Lung (tissue), 12 donors: ENCODE measurements around the gene CCDC73. TPM values are rescaled to one million over a fixed set of nuclear protein-coding genes. Genes with fewer than 3 reads are reported as not detected.

ENCODE experiments used
- ATAC-seq: fragments of 200-7000 bp; cut with Tn5 transposase; one replicate; pipeline ENCODE4 v1.9.1; 2020; ENCODE audit warnings: moderate number of reproducible peaks; ENCODE audit not compliant: insufficient read depth, low FRiP score
- DNase-seq, 3 donors: peaks; one replicate each; pipeline ENCODE4 v3.0.0-alpha.2; 2013 to 2017
- H3K27ac ChIP-seq, 2 donors: one replicate each; pipeline ENCODE4 v1.5.1; 2013; ENCODE audit warnings: mild to moderate bottlenecking in 2 of 2, moderate library complexity in 2 of 2, control low read depth in 1 of 2, inconsistent platforms in 1 of 2, low read depth in 1 of 2, low read length in 1 of 2
- H3K27me3 ChIP-seq, 3 donors: one replicate each; pipeline ENCODE4 v1.5.1; 2013; ENCODE audit warnings: low read length in 2 of 3; ENCODE audit not compliant: control insufficient read depth in 3 of 3, insufficient read depth in 3 of 3
- H3K36me3 ChIP-seq, 4 donors: one replicate each; pipeline ENCODE4 v1.5.1; 2013; ENCODE audit warnings: low read length in 4 of 4, mild to moderate bottlenecking in 1 of 4, moderate library complexity in 1 of 4; ENCODE audit not compliant: control insufficient read depth in 4 of 4, insufficient read depth in 4 of 4
- H3K4me1 ChIP-seq, 5 donors: one replicate each; pipeline ENCODE4 v1.5.1; 2013; ENCODE audit warnings: low read length in 5 of 5, mild to moderate bottlenecking in 2 of 5, moderate library complexity in 1 of 5; ENCODE audit not compliant: control insufficient read depth in 5 of 5, insufficient read depth in 5 of 5
- H3K4me3 ChIP-seq: one replicate; pipeline ENCODE4 v1.5.1; 2013; ENCODE audit warnings: mild to moderate bottlenecking, control low read depth, moderate library complexity
- H3K9ac ChIP-seq, 2 donors: one replicate each; pipeline ENCODE4 v1.5.1; 2013; ENCODE audit warnings: low read length in 2 of 2, control low read depth in 1 of 2; ENCODE audit not compliant: insufficient read depth in 1 of 2
- H3K9me3 ChIP-seq, 4 donors: one replicate each; pipeline ENCODE4 v1.5.1; 2013; ENCODE audit warnings: low read length in 3 of 4, mild to moderate bottlenecking in 1 of 4, moderate library complexity in 1 of 4; ENCODE audit not compliant: control insufficient read depth in 4 of 4, insufficient read depth in 3 of 4
- CTCF ChIP-seq: IDR thresholded peaks from 2 replicates; pipeline ENCODE4 v1.5.1; 2012; ENCODE audit warnings: mild to moderate bottlenecking; ENCODE audit errors: control extremely low read depth, extremely low read depth
- WGBS, 2 donors: extraction: QIAGEN DNeasy Blood & Tissue Kit; methylation state at CpG; one replicate each; pipeline ENCODE4 v1.1.7; 2013; 5-methylcytosine and 5-hydroxymethylcytosine counted together
- polyA plus RNA-seq, 2 donors: library from polyadenylated mRNA; stranded (reverse); fragments of 200-250 nt; gene quantifications; one replicate each; pipeline ENCODE4 v1.2.1, GENCODE V29; 2013
- total RNA-seq, 2 donors: library from RNA; depleted of rRNA in 1 of 2; stranded (reverse); fragments of >200 nt in 1 of 2; gene quantifications; one replicate each; pipeline ENCODE4 v1.2.1, GENCODE V29; 2014 to 2021
- donor health status: control.
- donor health status: control.
- donor health status: Bipolar disorder and iron deficiency.
- donor health status: healthy.
- donor health status: DM: yes; HTN: yes; CAD: no.

CCDC73 gene
- total and polyA plus RNA-seq, 4 donors = 0.03 to 0.17 (median 0.10) TPM

DNA sequence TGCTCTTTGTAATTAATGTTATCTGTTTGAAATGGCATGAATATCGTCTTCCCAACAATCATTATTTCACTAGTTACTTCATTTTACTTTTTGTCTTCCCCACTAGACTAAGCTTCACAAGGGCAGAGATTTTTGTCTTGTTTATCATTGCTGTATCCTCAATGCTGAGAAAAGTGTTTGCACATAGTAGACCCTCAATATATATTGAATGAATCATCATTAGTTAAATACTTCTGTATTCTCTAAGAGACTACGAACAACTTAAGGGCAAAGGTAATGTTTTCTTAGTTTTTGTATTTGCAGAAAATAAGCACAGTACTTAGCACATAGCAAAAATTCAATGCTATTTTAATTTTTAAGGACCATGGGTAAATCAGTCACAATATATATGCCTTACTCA is 95.9 kb downstream of the CCDC73 start:
- no peaks in the 10 kb centered on the region for H3K27me3 ChIP-seq

DNA sequence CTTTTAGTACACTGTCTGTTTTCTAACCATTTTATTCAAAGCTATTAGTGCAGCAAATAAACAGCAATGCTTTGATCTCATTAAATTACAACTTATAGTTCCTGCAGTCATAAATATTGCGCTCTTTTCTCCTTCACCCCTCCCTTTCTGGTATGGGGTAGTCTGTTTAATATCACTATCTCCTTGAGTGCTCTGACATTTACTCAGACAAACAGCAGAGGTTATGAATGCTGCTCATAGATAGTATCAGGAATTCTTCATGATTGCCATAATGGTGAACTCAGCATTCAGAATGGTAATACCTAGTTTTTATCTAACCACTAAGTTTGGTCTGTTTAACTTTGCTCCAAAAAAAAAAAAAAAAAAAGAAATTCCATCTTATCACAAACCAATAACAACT is 123.4 kb downstream of the CCDC73 start:
- WGBS, 2 donors = 81 to 86% methylated on average over 1 of the region's 1 CpG
- no peaks in the 10 kb centered on the region for H3K27me3 ChIP-seq
- no peaks in the 10 kb centered on the region for H3K4me1 ChIP-seq
- DNase-seq (no peak), ATAC-seq (no peak)
- H3K4me3 ChIP-seq = no peak overlapping the region
- peaks cover 0 to 9% (median 0%) of the 10 kb centered on the region in 4 donors for H3K9me3 ChIP-seq
- no peak overlapping the region for H3K9ac ChIP-seq
- TF ChIP-seq CTCF = no peak
- H3K36me3 ChIP-seq = no peaks in the 10 kb centered on the region
- H3K27ac ChIP-seq = no peak overlapping the region

More for the DNA sequence above, 95.9 kb downstream of the CCDC73 start:
- no peaks in the 10 kb centered on the region for H3K36me3 ChIP-seq
- peaks cover 0 to 3% (median 0%) of the 10 kb centered on the region in 4 donors for H3K9me3 ChIP-seq
- no peak overlapping the region for H3K9ac ChIP-seq
- no peak for ATAC-seq
- no peak overlapping the region for H3K27ac ChIP-seq
- no peak overlapping the region for H3K4me3 ChIP-seq
- H3K4me1 ChIP-seq = no peaks in the 10 kb centered on the region
- no peak for TF ChIP-seq CTCF
- no peak for DNase-seq
- WGBS, 2 donors = 65 to 69% methylated on average over 2 of the region's 2 CpGs

- no peaks in the 10 kb centered on the region for H3K9me3 ChIP-seq
- 87 to 93% methylated on average over 2 of the region's 2 CpGs for WGBS, 2 donors
- H3K4me1 ChIP-seq = no peaks in the 10 kb centered on the region
- ATAC-seq = no peak
- H3K4me3 ChIP-seq = no peak overlapping the region
- H3K27ac ChIP-seq = no peak overlapping the region
- H3K9ac ChIP-seq = no peak overlapping the region
- DNase-seq = no peak
- no peaks in the 10 kb centered on the region for H3K36me3 ChIP-seq
- H3K27me3 ChIP-seq = no peaks in the 10 kb centered on the region
- no peak for TF ChIP-seq CTCF
Observed at GRCh38 chr11:32659672-32660071, 134.8 kb downstream of the CCDC73 start.
